ENCODE data around the gene CHD9.

GRCh38 chr16:53085931-53086421, 31.2 kb downstream of the CHD9 start:
- TF ChIP-seq CTCF (IDR thresholded peaks at IDR 0.05; ENCODE audit: poor library complexity, severe bottlenecking) = no peak
- TF ChIP-seq RAD21 (conservative IDR thresholded peaks at IDR 0.05) = no peak
- TF ChIP-seq POLR2AphosphoS5 (IDR thresholded peaks at IDR 0.05) = no peak
- no peak for TF ChIP-seq EZH2 (IDR thresholded peaks at IDR 0.05; ENCODE audit: borderline replicate concordance, insufficient read depth, low read length, poor library complexity, severe bottlenecking)
- no peak for TF ChIP-seq TAF1 (IDR thresholded peaks at IDR 0.05; ENCODE audit: low read depth)

Data from neural cell (in vitro differentiated cells).